ENCODE measurements around the gene MCOLN2.

- TF ChIP-seq CTCF (IDR thresholded peaks at IDR 0.05; ENCODE audit: low read depth, low read length, poor library complexity, severe bottlenecking) = no peak
- TF ChIP-seq EZH2phosphoT487 (IDR thresholded peaks at IDR 0.05; ENCODE audit: borderline replicate concordance, low read length) = no peak
These were observed 18.9 kb upstream of the MCOLN2 start for GRCh38 chr1:85015826-85016225.
